ENCODE measurements around the gene ELP4.

Gene ELP4

GRCh38 chr11:31812383-31813381 lies 303.1 kb downstream of the ELP4 start:
- no peak for DNase-seq (ENCODE audit: low read depth)

GRCh38 chr11:31813391-31814175 lies 304.0 kb downstream of the ELP4 start:
- no peak for DNase-seq (ENCODE audit: low read depth)

- no peak for DNase-seq (ENCODE audit: low read depth)
Observed at GRCh38 chr11:31814176-31814868, 304.8 kb downstream of the ELP4 start.

- DNase-seq (ENCODE audit: low read depth), result no peak
Observed at GRCh38 chr11:31815711-31816467, 306.3 kb downstream of the ELP4 start.

GRCh38 chr11:31816468-31817053 lies 307.0 kb downstream of the ELP4 start:
- DNase-seq (ENCODE audit: low read depth), result no peak

- no peak for DNase-seq (ENCODE audit: low read depth)
Observed at GRCh38 chr11:31817054-31817620, 307.6 kb downstream of the ELP4 start.

- no peak for DNase-seq (ENCODE audit: low read depth)
Observed at GRCh38 chr11:31817621-31818424, 308.3 kb downstream of the ELP4 start.

- no peak for DNase-seq (ENCODE audit: low read depth)
Observed at GRCh38 chr11:31818425-31818755, 308.8 kb downstream of the ELP4 start.

- no peak for DNase-seq (ENCODE audit: low read depth)
Observed at GRCh38 chr11:31818874-31819331, 309.3 kb downstream of the ELP4 start.

GRCh38 chr11:31819621-31820437 lies 310.3 kb downstream of the ELP4 start:
- no peak for DNase-seq (ENCODE audit: low read depth)

- no peak for DNase-seq (ENCODE audit: low read depth)
Observed at GRCh38 chr11:31820438-31820818, 310.9 kb downstream of the ELP4 start.

- DNase-seq (ENCODE audit: low read depth), result no peak
Observed at GRCh38 chr11:31821235-31821764, 311.7 kb downstream of the ELP4 start.

GRCh38 chr11:31821766-31822165 lies 312.2 kb downstream of the ELP4 start:
- DNase-seq (ENCODE audit: low read depth), result no peak

GRCh38 chr11:31822175-31822926 lies 312.8 kb downstream of the ELP4 start:
- DNase-seq (ENCODE audit: low read depth), result no peak

GRCh38 chr11:31822927-31823643 lies 313.5 kb downstream of the ELP4 start:
- DNase-seq (ENCODE audit: low read depth), result no peak

- no peak for DNase-seq (ENCODE audit: low read depth)
Observed at GRCh38 chr11:31823644-31824331, 314.2 kb downstream of the ELP4 start.

- DNase-seq (ENCODE audit: low read depth), result no peak
Observed at GRCh38 chr11:31824332-31824878, 314.8 kb downstream of the ELP4 start.
